Stimulated activated CD4-positive, alpha-beta T cell treated with anti-CD3 and anti-CD28 coated beads, Interleukin-1b, Interleukin-23, amount 100 ng/mL, for 4 hours (primary cell): ENCODE data around the gene CPVL.

Experiments used
- DNase-seq, 2 donors: peaks; one replicate each; pipeline ENCODE4 v3.0.0-alpha.2; 2020; ENCODE audit warnings: low read depth in 2 of 2

CPVL gene

GRCh38 chr7:28977881-28978280 lies 168.5 kb downstream of the CPVL start:
- DNase-seq = no peak

- DNase-seq = no peak
These were observed 170.3 kb downstream of the CPVL start for GRCh38 chr7:28976022-28976421.

- no peak for DNase-seq
These were observed 172.7 kb downstream of the CPVL start for GRCh38 chr7:28973591-28973990.

- DNase-seq = no peak
These were observed 182.3 kb downstream of the CPVL start for GRCh38 chr7:28964056-28964455.

- no peak for DNase-seq
These were observed 184.4 kb downstream of the CPVL start for GRCh38 chr7:28961972-28962371.

- DNase-seq = no peak
These were observed 186.1 kb downstream of the CPVL start for GRCh38 chr7:28960071-28960840.

- DNase-seq = no peak
These were observed 187.4 kb downstream of the CPVL start for GRCh38 chr7:28958980-28959347.

- DNase-seq = no peak
These were observed 187.9 kb downstream of the CPVL start, which contains the start of gene TRIL for GRCh38 chr7:28958235-28958979. Gene TRIL (minus strand): TSS chr7:28958330. CDS start chr7:28958046, 284 bp downstream.

GRCh38 chr7:28957751-28958234 lies 188.5 kb downstream of the CPVL start:
- no peak for DNase-seq

- DNase-seq = no peak
These were observed 189.1 kb downstream of the CPVL start for GRCh38 chr7:28957064-28957750.

GRCh38 chr7:28956608-28957063 lies 189.7 kb downstream of the CPVL start:
- DNase-seq = no peak

GRCh38 chr7:28955718-28956607 lies 190.4 kb downstream of the CPVL start:
- no peak for DNase-seq

- DNase-seq = no peak
These were observed 191.0 kb downstream of the CPVL start for GRCh38 chr7:28955356-28955717.

- DNase-seq = no peak
These were observed 191.4 kb downstream of the CPVL start for GRCh38 chr7:28954946-28955345.

GRCh38 chr7:28954471-28954870 lies 191.9 kb downstream of the CPVL start:
- no peak for DNase-seq

- no peak for DNase-seq
These were observed 192.7 kb downstream of the CPVL start for GRCh38 chr7:28953633-28954032.
